Liver (tissue), 2 donors: ENCODE measurements around the gene ANTXR2.

Experiments
- CTCF ChIP-seq: fragments of 150-350 bp; IDR thresholded peaks from 2 replicates; pipeline ENCODE4 v1.5.1; 2017; ENCODE audit warnings: improper control_type of control experiment, low read depth, low read length; ENCODE audit not compliant: missing input control
- YY1 ChIP-seq: IDR thresholded peaks from 2 replicates; pipeline ENCODE4 v1.6.1; 2016; ENCODE audit warnings: antibody characterized with exemption, mild to moderate bottlenecking
- donor health status: healthy.

- TF ChIP-seq YY1 (no peak), CTCF (no peak)
These were observed 215.2 kb downstream of the ANTXR2 start for GRCh38 chr4:79857811-79858210.
